ENCODE results near the gene PLEKHM3.

The PLEKHM3 gene

DNA sequence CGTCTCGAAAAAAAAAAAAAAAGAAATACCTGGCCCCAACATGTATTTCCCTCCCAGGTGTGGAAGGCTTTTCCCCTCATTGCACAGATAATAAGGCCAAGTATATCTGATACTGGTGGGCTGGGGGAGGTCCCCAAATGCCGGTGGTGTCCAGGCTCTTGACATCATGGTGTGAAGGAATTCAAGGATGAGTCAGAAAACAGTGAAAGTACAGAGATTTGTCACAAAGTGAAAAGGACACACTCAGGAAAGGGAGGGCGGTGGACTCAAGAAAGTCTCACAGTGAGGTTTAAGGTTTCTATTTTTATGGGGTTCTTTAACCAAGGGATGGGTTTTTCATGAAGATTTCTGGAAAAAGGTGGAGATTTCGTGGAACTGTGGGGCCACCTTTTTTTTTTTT, 217.8 kb downstream of the PLEKHM3 start:
- Histone ChIP-seq H3K36me3 (replicated peaks) (no peaks in the 10 kb centered on the region), H3K27me3 (replicated peaks) (no peaks in the 10 kb centered on the region), H3K4me3 (ENCODE audit: low read depth, low read length) (no peak overlapping the region), H3K27ac (no peak overlapping the region)
- no peak for TF ChIP-seq CTCF (IDR thresholded peaks at IDR 0.05; ENCODE audit: low read depth, low read length, missing control alignments)
- in situ Hi-C loops (cut with HindIII; ENCODE audit: low pct_ligation_motif_present, low sequenced_read_pairs): no loop called here
- no peak for DNase-seq

GRCh38 chr2:207805566-207806226, 219.6 kb downstream of the PLEKHM3 start:
- Histone ChIP-seq H3K27ac (no peak overlapping the region), H3K36me3 (replicated peaks) (no peaks in the 10 kb centered on the region), H3K4me3 (ENCODE audit: low read depth, low read length) (no peak overlapping the region), H3K27me3 (replicated peaks) (no peaks in the 10 kb centered on the region)
- TF ChIP-seq CTCF (IDR thresholded peaks at IDR 0.05; ENCODE audit: low read depth, low read length, missing control alignments): no peak
- in situ Hi-C loops (cut with HindIII; ENCODE audit: low pct_ligation_motif_present, low sequenced_read_pairs): no loop called here
- no peak for DNase-seq

DNA sequence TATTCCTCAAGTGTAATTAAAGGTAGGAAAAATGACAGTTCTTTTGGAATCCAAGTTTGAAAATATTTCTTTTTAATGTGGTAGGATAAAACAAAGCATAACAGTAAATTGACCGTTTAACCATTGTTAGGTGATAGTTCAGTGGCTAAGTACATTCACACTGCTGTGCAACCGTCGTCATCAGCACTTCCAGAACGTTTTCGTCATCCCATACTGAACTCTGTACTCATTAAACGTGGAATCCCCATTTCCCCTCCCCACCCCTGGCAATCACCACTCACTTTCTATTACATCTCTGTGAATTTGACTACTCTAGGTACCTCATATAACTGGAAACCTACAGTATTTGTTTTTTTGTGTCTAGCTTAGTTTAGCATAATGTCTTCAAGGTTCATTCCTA, 222.7 kb downstream of the PLEKHM3 start:
- in situ Hi-C loops (cut with HindIII; ENCODE audit: low pct_ligation_motif_present, low sequenced_read_pairs): no loop called here
- Histone ChIP-seq H3K4me3 (ENCODE audit: low read depth, low read length) (no peak overlapping the region), H3K27ac (no peak overlapping the region), H3K36me3 (replicated peaks) (no peaks in the 10 kb centered on the region), H3K27me3 (replicated peaks) (no peaks in the 10 kb centered on the region)
- TF ChIP-seq CTCF (IDR thresholded peaks at IDR 0.05; ENCODE audit: low read depth, low read length, missing control alignments): no peak
- DNase-seq: no peak

- Histone ChIP-seq H3K36me3 (replicated peaks) (no peaks in the 10 kb centered on the region), H3K27ac (no peak overlapping the region), H3K4me3 (ENCODE audit: low read depth, low read length) (no peak overlapping the region), H3K27me3 (replicated peaks) (no peaks in the 10 kb centered on the region)
- DNase-seq: no peak
- in situ Hi-C loops (cut with HindIII; ENCODE audit: low pct_ligation_motif_present, low sequenced_read_pairs): no loop called here
- no peak for TF ChIP-seq CTCF (IDR thresholded peaks at IDR 0.05; ENCODE audit: low read depth, low read length, missing control alignments)
These were observed 224.1 kb downstream of the PLEKHM3 start for GRCh38 chr2:207801259-207801658.

DNA sequence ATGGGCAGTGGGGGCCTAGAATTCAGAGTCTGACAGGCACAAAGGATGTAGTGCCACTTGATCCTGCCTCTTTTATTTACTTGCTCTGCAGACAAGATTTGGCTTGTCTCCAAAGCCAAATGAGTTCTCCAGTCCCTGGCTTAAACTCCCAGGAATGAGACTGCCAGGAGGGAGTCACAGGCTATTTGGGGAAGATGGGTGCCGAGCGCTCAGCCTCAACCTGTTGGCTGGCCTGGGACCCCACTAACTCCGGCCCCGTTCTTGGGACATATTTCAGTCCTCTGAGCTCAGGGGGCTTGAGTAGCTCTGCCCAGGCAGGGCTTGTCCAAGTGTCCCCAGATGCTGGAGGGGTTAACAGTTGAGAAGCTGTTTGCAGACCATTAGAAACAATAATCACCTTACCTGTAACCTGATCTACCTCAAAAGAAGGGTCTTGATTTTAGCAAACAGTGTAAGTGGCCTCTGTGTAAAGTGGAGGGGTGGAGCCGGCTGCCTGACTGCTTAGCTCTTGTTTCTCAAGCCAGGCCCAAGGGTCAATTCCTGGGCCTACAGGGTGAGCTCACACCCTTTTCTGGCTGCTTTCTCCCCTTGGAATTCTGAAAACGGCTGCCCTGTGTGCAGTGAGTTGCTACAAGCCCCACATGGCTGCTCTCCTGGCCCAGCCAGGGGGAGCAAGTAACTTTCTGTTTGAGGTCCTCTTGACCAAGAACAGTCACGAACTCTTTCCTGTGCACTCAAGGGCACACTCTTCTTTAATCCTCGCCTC, 228.6 kb downstream of the PLEKHM3 start:
- in situ Hi-C loops (cut with HindIII; ENCODE audit: low pct_ligation_motif_present, low sequenced_read_pairs): no loop called here
- TF ChIP-seq CTCF (IDR thresholded peaks at IDR 0.05; ENCODE audit: low read depth, low read length, missing control alignments): no peak
- Histone ChIP-seq H3K4me3 (ENCODE audit: low read depth, low read length) (no peak overlapping the region), H3K27ac (no peak overlapping the region), H3K36me3 (replicated peaks) (no peaks in the 10 kb centered on the region), H3K27me3 (replicated peaks) (no peaks in the 10 kb centered on the region)
- DNase-seq: no peak

Measured in brain microvascular endothelial cell (primary cell).